Measurements from ENCODE around the gene MCUR1. TPM values are rescaled to one million over a fixed set of nuclear protein-coding genes. Genes with fewer than 3 reads are reported as not detected.

Gene MCUR1
- polyA plus RNA-seq, 4 donors, result 53.4 to 70.1 (median 63.5) TPM

GRCh38 chr6:13742961-13743735 is 71.2 kb downstream of the MCUR1 start:
- no peak for DNase-seq (ENCODE audit: low read depth in 4 of 4, low spot score in 3 of 4)

- DNase-seq (ENCODE audit: low read depth in 4 of 4, low spot score in 3 of 4), result no peak
Measured at GRCh38 chr6:13741365-13741764, 73.0 kb downstream of the MCUR1 start.

Other genes starting within 250 kb of the MCUR1 start
- 10 to 100 TPM; 19.5 to 28.6 (median 22.0) TPM for gene SIRT5, start 240.0 kb downstream of the MCUR1 start, polyA plus RNA-seq (ENCODE audit: insufficient read length in 4 of 4)
- gene NOL7, start 199.2 kb downstream of the MCUR1 start, polyA plus RNA-seq (ENCODE audit: insufficient read length in 4 of 4), result 10 to 100 TPM; 88.0 to 97.0 (median 94.3) TPM
- 10 to 100 TPM; 39.5 to 52.5 (median 49.9) TPM for gene RANBP9, start 102.7 kb downstream of the MCUR1 start, polyA plus RNA-seq (ENCODE audit: insufficient read length in 4 of 4)
- gene RNF182, start 110.4 kb upstream of the MCUR1 start, polyA plus RNA-seq (ENCODE audit: insufficient read length in 4 of 4), result 1 to 10 TPM; 2.5 to 4.1 (median 3.4) TPM